RCC 7860 (cell line): ENCODE measurements around the gene PPP2R3B.

Experiments used
- DNase-seq: peaks from one replicate; pipeline ENCODE4 v3.0.0-alpha.2; 2015; ENCODE audit warnings: low spot score
- FAIRE-seq: peaks from 2 replicates; lab custom pipeline; 2012; peaks lifted over from hg19 to GRCh38; lab: Jason Lieb, UNC

Gene PPP2R3B

DNA sequence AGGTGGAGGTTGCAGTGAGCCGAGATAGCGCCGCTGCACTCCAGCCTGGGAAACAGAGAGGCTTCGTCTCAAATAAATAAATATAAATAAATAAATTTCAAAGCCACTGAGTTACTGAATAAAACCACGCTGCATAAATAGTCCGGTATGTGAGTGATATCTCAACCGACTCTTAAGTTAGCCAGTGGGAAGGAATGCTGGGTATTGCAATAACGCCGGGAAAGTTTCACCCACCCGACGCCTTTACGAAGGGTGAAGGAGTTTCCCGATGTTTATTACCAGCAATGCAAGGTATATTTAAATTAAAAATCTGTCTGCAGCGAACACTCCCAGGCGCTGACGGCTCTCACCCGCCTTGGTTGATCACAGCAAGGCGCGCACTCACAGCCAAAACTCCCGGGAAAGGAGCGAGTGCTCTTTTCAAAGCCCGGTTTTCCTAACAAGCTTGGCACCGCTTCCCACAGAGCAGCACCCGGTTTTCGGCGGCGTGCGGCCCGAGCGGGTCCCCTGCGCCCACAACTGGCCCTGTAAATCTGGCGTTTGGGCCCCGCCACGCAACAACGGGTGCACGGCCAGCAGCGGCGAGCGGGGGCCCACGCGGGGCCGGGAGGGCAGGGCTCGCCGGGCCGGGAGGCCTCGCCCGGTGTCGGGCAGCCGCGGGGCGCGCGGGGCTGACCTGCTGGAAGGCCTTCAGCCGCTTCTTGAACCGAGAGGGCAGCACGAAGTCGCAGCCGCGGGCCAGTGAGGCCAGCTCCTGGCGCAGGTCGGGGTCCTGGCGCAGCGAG is 13.7 kb downstream of the PPP2R3B start:
- DNase-seq (no peak), FAIRE-seq (no peak)

DNA sequence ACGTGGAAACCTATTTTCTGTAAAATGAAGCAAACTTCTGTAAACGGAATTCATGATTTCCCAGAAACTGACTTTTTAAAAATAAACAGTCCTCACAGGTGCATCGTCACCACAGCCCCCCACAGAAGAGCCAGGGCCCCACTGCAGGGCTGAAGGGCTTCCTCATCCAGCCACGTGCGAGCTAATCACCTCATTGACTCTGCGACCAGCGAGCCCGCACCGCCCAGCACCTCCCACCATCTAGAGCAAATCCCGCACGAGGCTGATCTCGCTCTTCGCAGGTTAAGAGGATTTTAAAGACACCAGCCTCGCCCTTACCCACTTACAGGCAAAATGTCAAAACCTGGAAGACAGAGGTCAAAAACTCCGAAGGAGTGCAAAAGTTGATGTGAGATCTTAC is 14.8 kb downstream of the PPP2R3B start:
- FAIRE-seq (no peak), DNase-seq (no peak)

DNA sequence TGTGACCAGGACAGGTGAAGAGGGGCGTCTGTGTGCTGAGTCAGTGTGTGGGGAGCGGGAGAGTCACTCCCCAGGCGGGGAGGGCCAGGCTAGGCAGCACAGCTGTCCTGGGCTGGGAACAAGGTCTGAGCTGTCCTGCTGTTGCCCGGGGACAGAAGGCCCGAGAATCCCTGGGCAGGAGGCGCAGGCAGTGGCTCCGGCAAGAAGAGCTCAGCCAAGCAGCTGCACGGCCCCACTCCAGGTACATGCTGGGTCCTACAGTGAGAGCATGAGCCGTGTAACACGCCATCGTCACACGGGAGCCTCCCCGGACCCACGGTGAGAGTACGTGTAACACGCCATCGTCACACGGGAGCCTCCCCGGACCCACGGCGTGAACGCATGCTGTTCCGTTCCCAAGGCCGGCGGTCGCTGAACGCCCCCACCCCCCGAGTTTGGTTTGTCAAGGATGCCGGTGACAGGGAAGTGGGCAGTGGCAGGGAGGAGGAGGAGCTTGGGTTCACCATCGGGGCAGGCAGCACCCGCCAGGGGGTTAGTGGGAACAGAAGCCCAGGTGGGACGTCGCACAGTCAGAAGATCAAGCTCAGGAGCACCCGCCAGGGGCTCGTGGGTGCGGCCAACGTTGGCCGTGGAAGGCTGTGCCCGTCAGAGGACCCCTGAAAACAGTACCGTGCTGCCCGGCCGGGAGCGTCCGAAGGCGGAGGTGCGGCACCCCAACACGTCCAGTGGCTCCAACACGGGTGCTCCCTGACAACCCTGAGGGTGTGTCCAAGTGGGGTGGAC is 15.6 kb downstream of the PPP2R3B start:
- FAIRE-seq (no peak), DNase-seq (no peak)

DNA sequence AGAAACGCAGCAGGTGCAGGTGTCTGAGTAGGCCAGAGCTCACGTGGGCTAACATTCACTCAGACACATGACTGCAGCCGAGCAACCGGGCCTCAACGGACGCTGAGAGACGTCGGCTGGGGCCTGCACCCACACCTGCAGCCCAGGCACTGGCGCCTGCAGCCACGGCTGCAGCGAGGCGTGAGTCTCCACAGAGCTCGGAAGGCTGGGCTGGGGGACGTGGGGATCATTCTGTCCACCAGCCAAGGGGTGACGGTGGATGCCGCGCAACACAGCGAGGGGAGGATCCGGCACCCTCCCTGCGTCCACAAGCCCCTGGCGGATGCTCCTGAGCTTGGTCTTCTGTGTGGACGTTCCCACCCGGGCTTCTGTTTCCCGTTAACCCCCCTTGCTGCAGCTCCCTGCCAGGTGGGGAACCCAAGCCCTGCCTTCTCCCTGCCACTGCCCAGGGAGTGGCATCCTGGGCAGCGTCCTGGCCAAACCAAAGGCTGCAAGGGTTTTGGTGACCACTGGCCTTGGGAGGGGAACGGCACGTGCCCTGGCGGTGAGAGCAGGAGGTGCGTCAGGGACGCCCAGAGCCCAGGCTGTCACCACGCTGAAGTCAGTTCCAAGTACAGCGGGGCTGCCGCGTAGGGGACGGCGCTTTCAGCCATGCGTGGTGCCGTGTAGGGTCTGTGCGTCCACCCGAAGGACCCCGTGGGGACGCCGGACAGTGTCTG is 16.3 kb downstream of the PPP2R3B start:
- no peak for FAIRE-seq
- no peak for DNase-seq

DNA sequence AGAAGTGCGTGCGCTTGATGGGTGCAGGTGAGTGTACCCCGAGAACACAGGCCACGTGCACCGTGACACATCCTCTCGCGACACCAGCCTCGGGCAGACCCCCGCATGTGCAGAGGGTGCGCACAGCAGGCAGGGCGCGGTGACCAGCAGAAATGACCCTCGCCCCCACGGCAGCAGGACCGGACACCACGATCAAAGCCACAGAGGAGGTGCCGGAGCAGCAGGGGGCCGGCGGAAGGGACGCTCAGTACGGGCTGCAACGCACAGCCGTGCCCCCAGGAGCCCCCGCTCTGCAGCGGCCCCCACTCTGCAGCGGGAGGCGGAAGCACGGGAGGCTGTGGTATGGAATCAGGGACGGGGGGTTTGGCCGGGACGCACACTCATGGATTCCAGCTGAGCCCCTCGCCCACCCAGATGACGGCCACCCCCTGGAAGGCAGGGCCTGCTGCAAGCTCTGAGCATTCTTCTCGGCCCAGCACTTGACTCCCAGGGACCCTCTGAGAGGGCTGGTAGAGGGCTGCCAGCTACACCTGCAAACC is 17.1 kb downstream of the PPP2R3B start:
- DNase-seq: no peak
- FAIRE-seq: no peak

DNA sequence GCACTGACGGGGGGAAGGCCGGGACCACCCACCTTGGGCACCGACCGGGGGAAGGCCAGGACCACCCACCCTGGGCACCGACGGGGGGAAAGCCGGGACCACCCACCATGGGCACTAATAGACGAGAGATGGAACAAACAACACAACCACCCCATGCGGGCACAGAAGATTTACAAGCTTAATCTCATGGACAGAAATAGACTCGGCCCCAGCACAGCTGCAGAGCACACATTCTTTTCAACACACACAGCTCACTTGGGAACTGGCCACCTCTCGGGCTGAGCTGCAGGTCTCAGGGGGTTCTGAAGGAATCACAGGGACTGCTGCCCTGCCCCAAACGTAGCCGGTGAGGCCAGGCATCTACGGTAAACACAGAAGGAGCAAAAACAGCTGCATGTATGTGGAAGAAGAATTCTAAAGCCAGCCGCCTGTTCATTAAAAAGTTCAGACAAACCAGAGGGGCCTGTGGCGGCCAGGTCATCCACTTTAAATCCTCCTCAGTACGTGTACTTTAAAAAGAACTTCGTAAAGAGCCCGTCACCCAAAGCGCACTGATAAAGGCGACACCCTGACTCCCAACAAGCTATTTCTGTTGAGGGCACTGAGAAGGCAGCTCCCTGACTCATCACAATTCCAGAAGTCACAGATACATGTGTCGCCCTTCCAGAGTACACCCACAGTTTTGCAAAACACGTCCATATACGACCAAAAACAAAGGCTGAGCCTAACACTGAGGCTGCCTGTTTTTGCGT is 17.7 kb downstream of the PPP2R3B start:
- DNase-seq (no peak), FAIRE-seq (no peak)

DNA sequence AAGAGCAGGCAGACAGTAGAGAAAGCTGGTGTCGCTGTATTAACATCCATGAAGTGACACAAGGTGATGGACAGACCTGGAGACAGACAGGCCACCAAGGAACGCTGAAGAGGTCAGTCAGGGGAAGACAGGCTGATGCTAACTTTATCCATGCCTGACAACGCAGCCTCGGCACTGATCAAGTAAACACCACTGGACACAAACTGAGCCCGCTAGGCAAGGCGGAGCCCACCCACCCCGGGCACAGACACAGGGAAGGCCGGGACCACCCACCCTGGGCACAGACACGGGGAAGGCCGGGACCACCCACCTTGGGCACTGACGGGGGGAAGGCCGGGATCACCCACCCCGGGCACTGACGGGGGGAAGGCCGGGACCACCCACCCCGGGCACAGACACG is 18.8 kb downstream of the PPP2R3B start:
- DNase-seq (no peak), FAIRE-seq (no peak)

DNA sequence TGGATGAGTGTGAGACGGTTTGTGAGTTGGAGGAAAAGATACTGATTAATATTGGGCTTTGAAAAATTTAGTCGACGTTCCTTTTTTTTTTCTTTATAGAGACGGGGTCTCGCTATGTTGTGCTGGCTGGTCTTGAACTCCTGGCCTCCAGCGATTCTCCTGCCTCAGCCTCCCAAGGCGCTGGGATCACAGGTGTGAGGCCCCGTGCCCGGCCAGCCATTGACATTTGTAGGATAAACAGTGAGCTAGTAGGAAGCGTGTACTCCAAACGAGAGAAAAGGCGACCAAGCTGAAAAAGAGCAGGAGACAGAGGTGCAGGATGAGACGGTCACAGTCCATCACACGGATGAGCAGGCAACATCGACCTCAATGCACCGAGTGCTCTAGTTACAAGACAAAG is 19.4 kb downstream of the PPP2R3B start:
- no peak for DNase-seq
- FAIRE-seq: no peak

DNA sequence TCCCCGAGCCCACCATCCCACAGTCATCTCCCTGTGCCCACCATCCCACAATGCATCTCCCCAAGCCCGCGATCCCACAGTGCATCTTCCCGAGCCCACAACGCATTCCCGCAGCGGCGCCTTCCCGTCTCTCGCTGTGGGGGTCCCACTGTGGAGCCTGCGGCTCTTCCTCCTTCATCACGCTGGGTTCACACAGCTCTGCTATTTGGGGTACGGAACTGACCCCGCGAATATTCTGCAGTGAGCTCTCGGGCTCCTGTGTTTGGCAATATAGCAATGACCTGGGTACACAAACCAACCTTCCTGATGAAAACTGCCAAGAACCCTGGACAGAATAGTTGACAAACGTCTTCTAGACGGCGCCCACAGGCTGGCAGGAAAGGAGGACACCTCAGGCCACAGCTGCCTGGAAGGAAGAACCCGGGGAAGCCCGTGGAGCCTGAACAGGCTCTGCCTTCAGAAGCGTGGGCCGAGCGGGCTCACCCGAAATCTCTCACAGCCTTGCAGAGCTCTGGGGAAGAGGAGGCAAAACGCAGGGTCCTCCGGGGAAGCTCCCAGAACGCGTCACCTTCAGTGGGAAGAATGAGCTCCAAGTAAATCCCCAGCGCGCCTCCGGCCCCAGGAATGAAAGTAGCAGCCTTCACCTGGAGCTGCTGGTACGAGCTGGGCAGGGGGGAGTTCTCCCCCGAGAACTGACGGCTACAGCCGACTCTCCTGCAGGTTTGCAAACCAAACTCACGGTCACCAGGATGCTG is 22.9 kb downstream of the PPP2R3B start:
- FAIRE-seq (no peak), DNase-seq (no peak)

DNA sequence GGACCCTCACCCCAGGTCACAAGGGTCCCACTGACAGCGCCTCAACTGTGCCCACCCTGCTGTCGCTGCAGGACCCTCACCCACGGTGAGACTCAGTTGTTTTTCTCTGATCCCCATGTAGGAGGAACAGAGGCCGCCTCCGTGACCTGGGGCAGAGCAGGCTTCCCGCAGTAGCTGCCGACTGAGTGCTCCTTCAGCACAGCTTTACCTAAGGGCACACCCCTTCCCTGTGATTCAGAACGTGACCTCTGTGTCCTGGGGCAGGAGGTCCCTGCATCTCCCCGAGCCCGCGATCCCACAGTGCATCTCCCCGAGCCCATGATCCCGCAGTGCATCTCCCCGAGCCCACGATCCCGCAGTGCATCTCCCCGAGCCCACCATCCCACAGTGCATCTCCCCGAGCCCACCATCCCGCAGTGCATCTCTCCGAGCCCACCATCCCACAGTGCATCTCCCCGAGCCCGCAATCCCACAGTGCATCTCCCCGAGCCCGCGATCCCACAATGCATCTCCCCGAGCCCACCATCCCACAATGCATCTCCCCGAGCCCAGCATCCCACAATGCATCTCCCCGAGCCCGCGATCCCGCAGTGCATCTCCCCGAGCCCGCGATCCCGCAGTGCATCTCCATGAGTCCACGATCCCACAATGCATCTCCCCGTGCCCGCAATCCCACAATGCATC is 23.6 kb downstream of the PPP2R3B start:
- FAIRE-seq (no peak), DNase-seq (no peak)

DNA sequence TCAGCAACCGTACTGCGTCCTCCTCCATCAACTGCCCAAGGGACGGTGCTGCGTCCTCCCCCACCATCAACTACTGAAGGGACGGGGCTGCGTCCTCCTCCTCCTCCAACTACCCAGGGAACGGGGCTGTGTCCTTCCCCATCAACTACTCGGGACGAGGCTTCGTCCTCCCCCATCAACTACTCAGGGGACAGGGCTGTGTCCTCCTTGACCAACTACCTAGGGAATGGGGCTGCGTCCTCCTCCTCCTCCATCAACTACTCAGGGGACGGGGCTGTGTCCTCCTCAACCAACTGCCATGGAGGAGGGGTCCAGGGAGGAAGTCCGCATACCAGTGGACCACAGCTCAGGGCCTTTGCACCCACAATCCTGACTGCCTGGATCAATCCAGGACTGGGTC is 24.4 kb downstream of the PPP2R3B start:
- no peak for FAIRE-seq
- no peak for DNase-seq

DNA sequence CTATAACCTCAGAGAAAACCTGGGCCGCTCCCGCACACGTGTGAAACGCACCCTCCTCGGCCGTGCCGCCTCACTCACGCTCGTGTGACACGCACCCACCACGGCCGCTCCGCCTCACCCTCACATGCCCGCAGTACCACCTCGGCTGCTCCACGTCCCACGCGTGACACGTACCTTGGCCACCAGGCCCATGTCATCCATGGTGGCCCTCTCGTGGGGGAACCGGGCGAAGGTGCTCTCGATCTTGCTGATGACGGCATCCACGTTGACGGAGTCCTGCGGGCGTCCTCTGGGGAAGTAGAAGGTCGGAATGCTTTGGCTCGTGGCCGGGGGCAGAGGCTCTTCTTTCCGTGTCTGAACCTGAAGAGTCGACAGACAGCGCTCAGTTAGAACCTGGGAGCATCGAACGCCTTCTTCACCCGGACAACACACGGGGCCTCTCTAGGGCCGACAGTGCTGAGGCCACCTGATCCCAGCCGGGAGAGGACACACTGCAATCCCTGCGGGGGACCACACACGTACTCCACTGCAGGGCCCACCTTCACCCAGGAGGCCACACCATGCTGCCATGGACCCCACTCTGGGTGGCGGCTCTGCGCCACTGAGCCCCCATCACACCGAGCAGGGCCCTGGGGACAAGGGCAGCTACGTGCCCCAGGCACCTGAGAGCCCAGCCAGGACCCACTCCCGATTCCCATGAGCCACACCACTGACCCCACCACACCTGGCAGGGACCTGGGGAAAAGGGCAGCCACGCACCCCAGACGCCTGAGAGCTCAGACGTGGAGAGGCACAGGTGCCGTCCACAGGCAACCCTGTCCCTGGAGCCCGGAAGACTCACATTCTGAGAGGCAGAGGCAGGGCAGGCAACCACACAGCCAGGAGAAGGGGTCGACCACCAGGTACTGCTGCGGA is 25.2 kb downstream of the PPP2R3B start:
- FAIRE-seq (no peak), DNase-seq (no peak)

DNA sequence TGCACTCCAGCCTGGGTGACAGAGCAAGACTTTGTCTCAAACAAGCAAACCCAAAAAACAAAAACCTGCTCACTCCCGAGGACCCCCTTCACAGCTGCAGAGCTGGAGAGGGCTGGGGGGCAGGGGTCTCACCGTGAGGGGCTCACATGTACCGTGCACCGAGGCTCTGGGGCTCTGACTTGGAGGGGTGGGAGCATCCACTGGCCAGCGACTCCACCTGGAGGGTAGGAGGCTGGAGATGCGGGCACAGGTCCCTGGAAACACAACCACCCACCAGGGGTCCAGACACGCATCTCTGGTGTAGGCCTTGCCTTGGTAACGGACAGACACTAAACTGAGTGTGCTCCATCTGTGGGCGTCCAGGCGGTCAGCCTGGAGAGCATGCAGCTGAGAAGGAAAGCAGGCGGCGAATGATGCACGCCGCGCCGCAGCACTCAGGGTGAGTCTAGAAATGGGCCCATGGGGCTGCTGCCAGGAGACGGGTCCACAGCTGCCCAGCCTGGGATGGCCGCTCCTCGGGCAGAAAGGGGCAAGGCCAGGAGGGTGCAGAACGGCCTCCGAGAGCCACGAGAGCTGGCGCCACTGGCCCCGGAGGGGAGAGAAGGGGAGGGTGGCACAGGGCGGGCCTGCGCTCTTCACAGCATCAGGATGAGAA is 26.1 kb downstream of the PPP2R3B start:
- no peak for FAIRE-seq
- DNase-seq: no peak

DNA sequence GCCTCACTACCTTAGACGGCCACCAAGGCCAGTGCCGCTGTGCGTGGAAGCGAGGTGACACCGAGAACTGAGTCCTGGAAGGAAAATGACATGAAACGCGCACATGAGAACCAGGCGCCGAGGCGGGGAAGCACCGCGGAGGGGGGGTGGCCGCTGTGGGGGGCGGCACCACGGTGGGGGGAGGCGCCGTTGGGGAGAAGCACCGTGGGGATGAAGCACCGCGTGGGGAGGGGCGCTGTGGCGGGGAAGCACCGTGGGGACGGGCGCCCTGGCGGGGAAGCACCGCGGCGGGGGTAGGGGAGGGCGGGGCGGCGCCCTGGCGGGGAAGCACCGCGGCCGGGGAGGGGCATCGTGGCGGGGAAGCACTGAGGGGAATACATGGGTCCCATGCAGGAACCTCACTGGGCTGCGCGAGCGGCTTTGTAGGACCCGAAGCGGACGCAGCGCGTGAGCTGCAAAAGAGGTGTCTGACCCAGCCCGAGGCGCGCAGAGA is 28.0 kb downstream of the PPP2R3B start:
- no peak for FAIRE-seq
- DNase-seq: no peak

DNA sequence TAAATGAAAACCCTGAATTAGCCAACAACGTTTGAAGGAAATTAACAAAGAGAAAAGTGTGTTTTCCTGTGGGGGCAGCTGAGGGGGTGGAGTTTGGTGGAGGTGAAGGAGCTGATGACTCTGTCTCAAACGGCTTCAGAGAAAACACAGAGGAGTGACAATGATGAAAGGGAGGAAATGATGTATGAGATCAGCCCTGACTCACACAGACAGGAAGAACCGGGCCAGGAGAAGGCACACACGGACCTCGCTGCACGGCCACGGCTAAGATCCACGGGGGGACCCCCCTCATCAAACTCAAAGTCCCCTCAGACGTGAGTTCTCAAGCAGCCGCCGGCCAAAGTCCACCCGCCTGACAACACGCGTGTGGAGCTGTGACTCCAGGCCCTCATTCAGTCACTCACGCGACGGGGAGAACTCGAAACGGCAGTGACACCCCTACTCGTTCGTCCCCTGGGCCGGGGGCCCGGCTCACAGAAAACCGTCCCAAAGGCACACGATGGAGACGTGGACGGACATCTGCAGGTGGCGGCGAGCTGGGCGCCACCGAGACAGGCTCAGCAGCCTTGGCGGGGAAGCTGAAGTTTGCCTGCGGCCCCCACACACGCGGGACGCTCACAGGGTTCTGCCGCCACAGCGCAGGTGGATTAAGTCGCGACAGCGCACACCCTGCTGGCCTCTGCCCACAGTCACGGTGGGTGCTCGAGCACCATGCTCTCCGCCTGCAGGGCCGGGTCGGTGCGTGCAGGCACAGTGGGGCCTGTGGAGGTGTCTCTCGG is 28.8 kb downstream of the PPP2R3B start:
- DNase-seq (no peak), FAIRE-seq (no peak)

DNA sequence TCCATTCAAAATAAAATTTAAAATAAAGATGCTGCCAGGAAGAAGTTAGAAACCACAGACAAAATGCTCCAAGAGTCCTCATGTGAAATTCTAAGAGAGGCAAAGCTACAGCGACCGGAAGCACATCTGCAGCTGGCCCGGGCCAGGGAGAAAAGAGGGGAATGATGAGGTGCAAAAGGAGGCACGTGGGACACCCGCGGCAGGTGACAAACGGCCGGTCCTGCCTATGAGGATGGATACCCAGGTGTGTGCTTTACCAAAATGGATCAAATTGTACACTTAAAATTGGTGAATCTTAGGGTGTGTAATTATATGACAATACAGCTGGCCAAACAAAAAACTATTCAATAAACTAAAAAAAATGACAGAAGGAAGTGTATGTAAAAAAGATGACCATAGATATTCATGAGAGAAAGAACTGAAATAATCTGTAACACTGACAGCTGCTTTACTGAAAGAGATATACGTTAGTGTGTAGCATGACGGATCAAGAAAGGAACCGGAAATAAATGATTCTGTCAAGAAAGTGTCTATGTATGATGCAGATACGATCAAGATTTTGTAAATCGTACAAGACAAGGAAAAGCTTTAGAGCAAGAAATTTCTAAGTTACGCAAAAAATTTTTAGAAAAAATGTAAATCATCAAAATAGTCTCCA is 29.5 kb downstream of the PPP2R3B start:
- FAIRE-seq: no peak
- no peak for DNase-seq
